Renal pelvis (tissue), 4 donors: Measurements from ENCODE around the gene TNFRSF17. TPM values are rescaled to one million over a fixed set of nuclear protein-coding genes. Genes with fewer than 3 reads are reported as not detected.

Source experiments
- DNase-seq: peaks from one replicate; pipeline ENCODE4 v3.0.0-alpha.2; 2013
- polyA plus RNA-seq, 3 donors: library from polyadenylated mRNA; unstranded; fragments of 120-200 nt; gene quantifications; one replicate each; pipeline ENCODE4 v1.2.1, GENCODE V29; 2013; ENCODE audit not compliant: insufficient read length in 3 of 3

The TNFRSF17 gene
- polyA plus RNA-seq, 3 donors = not detected

- no peak for DNase-seq
These were observed 35.0 kb downstream of the TNFRSF17 start for GRCh38 chr16:12000032-12000431.

GRCh38 chr16:12002447-12003006 is 37.5 kb downstream of the TNFRSF17 start:
- no peak for DNase-seq

GRCh38 chr16:12006637-12007036 is 41.6 kb downstream of the TNFRSF17 start:
- DNase-seq = no peak

GRCh38 chr16:12009462-12009861 is 44.5 kb downstream of the TNFRSF17 start:
- no peak for DNase-seq

- DNase-seq = no peak
These were observed 44.9 kb downstream of the TNFRSF17 start for GRCh38 chr16:12009922-12010321.

GRCh38 chr16:12010388-12011251 is 45.6 kb downstream of the TNFRSF17 start:
- no peak for DNase-seq

- no peak for DNase-seq
These were observed 46.6 kb downstream of the TNFRSF17 start for GRCh38 chr16:12011565-12011964.

- DNase-seq = no peak
These were observed 51.4 kb downstream of the TNFRSF17 start for GRCh38 chr16:12016291-12016947.

GRCh38 chr16:12017558-12017957 is 52.5 kb downstream of the TNFRSF17 start:
- DNase-seq = no peak

Other genes with a start within 250 kb of the TNFRSF17 start
- 10 to 100 TPM; 40.3 to 47.1 (median 43.1) TPM for gene TXNDC11, start 222.4 kb upstream of the TNFRSF17 start, polyA plus RNA-seq
- 10 to 100 TPM; 66.4 to 93.7 (median 82.6) TPM for gene ZC3H7A, start 168.0 kb upstream of the TNFRSF17 start, polyA plus RNA-seq
- gene RSL1D1, start 113.7 kb upstream of the TNFRSF17 start, polyA plus RNA-seq = 100 to 1,000 TPM; 197 to 233 (median 207) TPM
- 100 to 1,000 TPM in 2 of 3 donors, 10 to 100 TPM in 1; 100.0 to 117 (median 110) TPM for gene GSPT1, start 49.3 kb upstream of the TNFRSF17 start, polyA plus RNA-seq
- 10 to 100 TPM in 1 of 3 donors, 1 to 10 TPM in 2; 5.5 to 17.1 (median 6.5) TPM for gene NPIPB2, start 23.2 kb upstream of the TNFRSF17 start, polyA plus RNA-seq
- 10 to 100 TPM; 30.3 to 43.7 (median 39.1) TPM for gene SNX29, start 11.5 kb downstream of the TNFRSF17 start, polyA plus RNA-seq